Memory B cell (primary cell): ENCODE measurements around the gene CYP27A1.

Experiments used
- ATAC-seq: fragments of 150-1000 bp; cut with Tn5 transposase; 2 replicates; pipeline ENCODE4 v1.10.0; 2021; ENCODE audit warnings: low read depth, mild to moderate bottlenecking, moderate library complexity
- DNase-seq, 2 donors: peaks; one replicate each; pipeline ENCODE4 v3.0.0; 2022; ENCODE audit warnings: low spot score in 2 of 2
- H3K27ac Mint-ChIP-seq: one replicate; pipeline ENCODE4 v1.8.0; 2022; ENCODE audit warnings: mild to moderate bottlenecking, moderate library complexity, mixed read lengths
- H3K27me3 Mint-ChIP-seq: one replicate; pipeline ENCODE4 v1.8.0; 2022; ENCODE audit warnings: mixed read lengths
- H3K36me3 Mint-ChIP-seq: one replicate; pipeline ENCODE4 v1.8.0; 2022; ENCODE audit warnings: mild to moderate bottlenecking, mixed read lengths
- H3K4me1 Mint-ChIP-seq: one replicate; pipeline ENCODE4 v1.8.0; 2022; ENCODE audit warnings: mixed read lengths
- H3K4me3 Mint-ChIP-seq: one replicate; pipeline ENCODE4 v1.8.0; 2022; ENCODE audit warnings: mild to moderate bottlenecking, moderate library complexity, mixed read lengths
- H3K9me3 Mint-ChIP-seq: one replicate; pipeline ENCODE4 v1.8.0; 2022; ENCODE audit warnings: mixed read lengths

The CYP27A1 gene

DNA sequence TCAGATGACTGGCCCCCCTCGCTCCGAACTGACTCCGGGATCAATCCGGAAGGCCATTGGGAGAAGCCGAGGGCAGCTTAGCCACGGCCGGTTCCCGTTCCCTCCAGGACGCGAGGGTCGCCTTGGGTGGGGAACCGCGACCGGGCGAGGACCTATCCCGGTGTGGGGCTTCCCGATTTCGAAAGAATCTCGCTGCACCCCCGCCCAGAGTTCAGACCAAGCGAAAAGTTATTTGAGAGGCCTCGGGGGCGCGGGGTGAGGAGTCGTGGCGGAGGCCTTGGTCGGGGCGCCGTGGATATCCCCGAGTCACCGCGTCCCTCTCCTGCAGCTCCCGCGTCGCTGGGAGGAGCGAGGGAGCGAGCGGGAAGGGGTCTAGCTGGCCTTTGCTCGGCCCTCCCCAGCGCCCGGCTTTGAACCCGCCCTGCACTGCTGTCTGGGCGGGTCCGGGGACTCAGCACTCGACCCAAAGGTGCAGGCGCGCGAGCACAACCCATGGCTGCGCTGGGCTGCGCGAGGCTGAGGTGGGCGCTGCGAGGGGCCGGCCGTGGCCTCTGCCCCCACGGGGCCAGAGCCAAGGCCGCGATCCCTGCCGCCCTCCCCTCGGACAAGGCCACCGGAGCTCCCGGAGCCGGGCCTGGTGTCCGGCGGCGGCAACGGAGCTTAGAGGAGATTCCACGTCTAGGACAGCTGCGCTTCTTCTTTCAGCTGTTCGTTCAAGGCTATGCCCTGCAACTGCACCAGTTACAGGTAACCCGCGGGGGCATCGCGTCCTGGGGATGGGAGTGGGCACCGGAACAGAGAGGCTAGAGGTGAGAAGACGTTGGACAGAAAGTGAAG is at the start of gene CYP27A1:
CYP27A1 (plus strand) TSS at position 457 of the 837 bp plus-strand sequence; CDS start at position 493, 36 bp downstream.
- no peak for DNase-seq
- Mint-ChIP-seq H3K4me3 (no peak within 1 kb of the TSS), H3K9me3 (peaks cover 5% of the 10 kb centered on the region), H3K36me3 (peaks cover 7% of the 10 kb centered on the region), H3K4me1 (no peaks in the 10 kb centered on the region), H3K27me3 (peaks cover 19% of the 10 kb centered on the region), H3K27ac (no peak within 1 kb of the TSS)
- ATAC-seq = no peak

DNA sequence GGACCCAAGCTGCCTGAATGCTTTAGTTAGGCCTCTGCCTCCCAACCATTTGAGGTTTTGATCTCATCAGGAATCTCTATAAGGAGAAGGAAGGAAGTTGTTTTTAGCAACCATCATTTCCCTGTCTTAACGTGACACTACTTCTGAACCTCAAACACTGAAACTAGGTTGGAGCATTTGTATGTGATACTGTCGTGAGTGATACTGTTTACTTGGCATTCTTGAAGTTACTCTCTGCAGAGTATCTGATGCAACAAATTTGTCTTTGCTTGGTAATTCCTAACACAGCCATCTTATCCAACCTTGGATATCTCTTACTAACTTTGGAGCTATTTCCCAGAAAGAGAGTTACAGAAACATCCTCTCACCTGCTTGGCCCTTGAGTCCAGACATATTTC is 49.2 kb upstream of the CYP27A1 start:
- Mint-ChIP-seq H3K4me1 (peaks cover 16% of the 10 kb centered on the region), H3K27me3 (no peaks in the 10 kb centered on the region), H3K36me3 (peaks cover 20% of the 10 kb centered on the region), H3K4me3 (no peak overlapping the region), H3K27ac (no peak overlapping the region), H3K9me3 (peaks cover under 1% of the 10 kb centered on the region)
- DNase-seq = no peak
- ATAC-seq = no peak

DNA sequence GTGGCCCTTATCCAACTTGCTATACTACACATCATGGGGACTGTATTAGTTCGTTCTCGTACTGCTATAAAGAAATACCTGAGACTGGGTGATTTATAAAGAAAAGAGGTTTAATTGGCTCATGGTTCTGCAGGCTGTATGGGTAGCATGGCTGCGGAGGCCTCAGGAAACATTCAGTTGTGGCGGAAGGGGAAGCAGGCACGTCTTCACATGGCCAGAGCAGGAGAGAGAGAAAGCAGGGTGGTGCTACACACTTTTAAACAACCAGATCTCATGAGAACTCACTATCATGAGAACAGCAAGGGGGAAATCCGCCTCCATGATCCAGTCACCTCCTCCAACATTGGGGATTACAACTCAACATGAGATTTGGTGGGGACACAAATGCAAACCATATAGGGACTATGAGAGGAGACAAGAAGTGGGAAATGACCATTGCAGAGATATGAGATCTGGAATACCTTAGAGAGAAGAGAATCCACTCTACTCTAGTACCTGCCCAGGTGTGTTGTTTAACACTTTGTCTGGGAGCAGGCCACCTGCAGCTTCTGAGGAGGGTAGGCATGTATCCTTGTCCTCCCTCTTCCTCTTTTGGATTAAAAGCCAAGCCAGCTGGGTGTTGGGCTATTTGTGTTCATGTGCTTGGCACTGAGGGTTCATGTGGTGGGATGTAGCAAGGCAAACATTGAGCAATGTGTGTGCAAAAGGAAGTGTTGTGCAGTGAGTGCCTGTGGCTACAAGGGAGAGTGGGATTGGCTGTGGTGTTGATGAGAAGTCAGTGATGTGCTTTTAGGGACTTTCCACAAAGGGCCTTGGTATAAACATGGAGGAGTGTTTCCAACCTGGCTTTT is 48.6 kb upstream of the CYP27A1 start:
- peak; percentile 59 for ATAC-seq
- H3K4me1 Mint-ChIP-seq = peaks cover 16% of the 10 kb centered on the region
- no peak overlapping the region for H3K27ac Mint-ChIP-seq
- H3K36me3 Mint-ChIP-seq = peaks cover 25% of the 10 kb centered on the region
- H3K4me3 Mint-ChIP-seq = no peak overlapping the region
- no peaks in the 10 kb centered on the region for H3K27me3 Mint-ChIP-seq
- DNase-seq = no peak
- H3K9me3 Mint-ChIP-seq = no peaks in the 10 kb centered on the region

DNA sequence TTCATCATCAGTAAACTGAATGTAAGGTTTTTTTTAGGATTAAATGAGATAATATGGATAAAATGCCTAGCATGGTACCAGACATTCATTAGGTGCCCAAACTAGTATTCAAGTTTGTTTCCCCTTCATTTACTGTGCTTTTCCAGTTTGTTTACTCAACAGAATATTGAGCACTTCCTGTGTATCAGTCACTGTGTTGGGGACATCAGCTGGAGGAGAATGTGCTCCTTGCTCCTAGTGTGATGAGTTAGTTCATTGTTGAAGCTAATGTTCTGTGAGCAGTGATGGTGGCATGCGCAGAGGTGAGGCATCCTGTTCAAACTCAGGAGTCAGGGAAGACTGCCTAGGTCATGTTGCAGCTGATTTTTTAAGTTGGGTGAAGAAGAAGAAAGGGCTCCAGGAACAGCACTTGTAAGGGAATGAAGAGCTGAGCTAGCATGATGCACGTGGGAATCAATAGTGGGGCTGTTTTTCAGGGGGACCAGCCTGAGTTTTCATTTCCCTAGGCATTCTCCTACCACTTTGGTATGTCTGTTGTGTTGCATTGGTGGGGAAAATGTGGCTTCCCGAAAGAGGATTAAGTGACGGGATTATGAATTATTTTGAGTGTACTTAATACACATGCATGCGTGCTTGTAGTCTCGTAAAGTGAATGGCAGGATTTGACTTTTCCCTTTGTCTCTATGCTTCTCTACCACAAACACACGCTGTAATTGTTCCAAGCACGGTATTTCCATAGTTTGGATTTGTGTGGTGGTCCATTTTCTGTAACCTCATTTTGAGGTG is 47.6 kb upstream of the CYP27A1 start:
- Mint-ChIP-seq H3K4me3 (no peak overlapping the region), H3K4me1 (peaks cover 16% of the 10 kb centered on the region), H3K9me3 (no peaks in the 10 kb centered on the region), H3K27ac (no peak overlapping the region), H3K27me3 (no peaks in the 10 kb centered on the region), H3K36me3 (peaks cover 24% of the 10 kb centered on the region)
- DNase-seq (no peak), ATAC-seq (no peak)

DNA sequence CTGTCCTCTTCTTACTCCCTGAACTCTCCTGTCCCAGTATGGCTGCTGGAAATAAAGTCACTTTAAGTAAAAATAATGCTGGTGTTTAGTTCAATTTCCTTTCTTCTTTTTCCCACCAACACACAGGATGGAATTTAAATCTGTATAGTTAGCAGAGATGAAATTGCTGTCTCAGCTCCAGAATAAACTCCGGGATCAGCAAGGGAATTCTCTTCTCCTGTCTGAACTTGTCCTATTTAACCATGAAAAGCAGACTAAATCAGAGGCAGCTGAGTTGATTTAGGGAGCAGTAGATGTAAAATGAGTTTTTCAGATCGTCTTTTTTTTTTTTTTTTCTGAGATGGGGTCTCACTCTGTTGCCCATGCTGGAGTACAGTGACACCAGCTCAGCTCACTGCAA is 45.4 kb upstream of the CYP27A1 start:
- Mint-ChIP-seq H3K27ac (no peak overlapping the region), H3K36me3 (peaks cover 28% of the 10 kb centered on the region), H3K4me3 (no peak overlapping the region), H3K27me3 (no peaks in the 10 kb centered on the region), H3K4me1 (peaks cover 14% of the 10 kb centered on the region), H3K9me3 (no peaks in the 10 kb centered on the region)
- ATAC-seq (no peak), DNase-seq (no peak)

DNA sequence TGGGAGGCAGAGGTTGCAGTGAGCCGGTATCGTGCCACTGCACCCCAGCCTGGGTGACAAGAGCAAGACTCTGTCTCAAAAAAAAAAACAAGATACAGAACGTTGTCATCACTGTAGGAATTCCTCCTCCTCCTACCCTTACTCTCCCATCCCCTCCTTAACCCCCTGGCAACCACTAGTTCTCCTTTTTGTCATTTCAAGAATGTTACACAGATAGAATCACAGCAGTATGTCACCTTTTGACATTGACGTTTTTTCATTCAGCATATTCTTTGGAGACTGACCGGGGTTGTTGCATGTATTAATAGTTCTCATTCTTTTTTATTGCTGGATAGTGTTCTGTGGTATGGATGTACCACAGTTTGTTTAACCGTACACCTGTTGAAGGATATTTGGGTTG is 38.9 kb upstream of the CYP27A1 start:
- no peak overlapping the region for H3K27ac Mint-ChIP-seq
- H3K27me3 Mint-ChIP-seq = no peaks in the 10 kb centered on the region
- H3K4me3 Mint-ChIP-seq = no peak overlapping the region
- no peaks in the 10 kb centered on the region for H3K9me3 Mint-ChIP-seq
- no peak for DNase-seq
- peaks cover 2% of the 10 kb centered on the region for H3K4me1 Mint-ChIP-seq
- no peak for ATAC-seq
- H3K36me3 Mint-ChIP-seq = peaks cover 47% of the 10 kb centered on the region

DNA sequence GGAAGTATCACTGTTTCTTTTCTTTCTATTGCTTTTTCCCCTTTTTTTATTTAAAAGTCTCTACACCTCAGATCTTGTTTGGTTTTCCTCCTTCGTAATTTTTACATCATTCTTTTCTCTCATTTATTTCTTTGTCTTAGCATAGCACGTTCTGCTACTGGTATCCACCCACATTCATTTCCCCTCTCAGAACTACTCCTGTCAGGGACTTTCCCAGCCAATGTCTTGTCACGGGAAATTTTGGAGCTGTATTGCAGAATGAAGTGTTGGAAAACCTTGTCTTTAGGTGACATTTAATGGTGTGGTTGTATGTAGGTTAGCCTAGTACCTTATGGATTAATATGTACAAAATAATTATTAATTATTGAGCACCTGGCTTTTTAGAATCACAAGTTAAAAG is 37.3 kb upstream of the CYP27A1 start:
- no peak overlapping the region for H3K27ac Mint-ChIP-seq
- peaks cover 2% of the 10 kb centered on the region for H3K4me1 Mint-ChIP-seq
- ATAC-seq = no peak
- no peak for DNase-seq
- no peak overlapping the region for H3K4me3 Mint-ChIP-seq
- no peaks in the 10 kb centered on the region for H3K9me3 Mint-ChIP-seq
- H3K36me3 Mint-ChIP-seq = peaks cover 50% of the 10 kb centered on the region
- H3K27me3 Mint-ChIP-seq = no peaks in the 10 kb centered on the region

DNA sequence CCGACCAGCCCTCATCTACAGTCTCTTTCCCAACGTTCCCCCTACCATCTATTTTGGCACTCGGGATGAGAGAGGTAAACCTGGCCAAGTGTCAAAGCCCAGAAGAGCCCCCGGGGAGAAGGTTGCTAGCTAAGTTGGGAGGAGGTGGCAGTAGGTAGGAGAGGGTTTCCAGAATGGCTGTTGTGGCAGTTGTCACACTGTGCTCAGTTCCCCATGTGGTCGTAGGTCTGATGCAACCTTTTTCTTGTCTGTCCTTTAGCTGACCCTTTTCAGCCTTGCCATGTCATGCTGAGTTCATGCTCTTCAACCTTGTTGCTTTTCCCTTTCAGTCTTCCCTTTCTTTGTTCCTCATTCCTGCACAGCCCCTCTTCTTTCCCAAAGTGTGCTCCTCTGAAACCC is 36.8 kb upstream of the CYP27A1 start:
- Mint-ChIP-seq H3K27me3 (no peaks in the 10 kb centered on the region), H3K36me3 (peaks cover 47% of the 10 kb centered on the region), H3K4me3 (no peak overlapping the region), H3K4me1 (peaks cover 2% of the 10 kb centered on the region), H3K27ac (no peak overlapping the region), H3K9me3 (no peaks in the 10 kb centered on the region)
- DNase-seq (no peak), ATAC-seq (no peak)

DNA sequence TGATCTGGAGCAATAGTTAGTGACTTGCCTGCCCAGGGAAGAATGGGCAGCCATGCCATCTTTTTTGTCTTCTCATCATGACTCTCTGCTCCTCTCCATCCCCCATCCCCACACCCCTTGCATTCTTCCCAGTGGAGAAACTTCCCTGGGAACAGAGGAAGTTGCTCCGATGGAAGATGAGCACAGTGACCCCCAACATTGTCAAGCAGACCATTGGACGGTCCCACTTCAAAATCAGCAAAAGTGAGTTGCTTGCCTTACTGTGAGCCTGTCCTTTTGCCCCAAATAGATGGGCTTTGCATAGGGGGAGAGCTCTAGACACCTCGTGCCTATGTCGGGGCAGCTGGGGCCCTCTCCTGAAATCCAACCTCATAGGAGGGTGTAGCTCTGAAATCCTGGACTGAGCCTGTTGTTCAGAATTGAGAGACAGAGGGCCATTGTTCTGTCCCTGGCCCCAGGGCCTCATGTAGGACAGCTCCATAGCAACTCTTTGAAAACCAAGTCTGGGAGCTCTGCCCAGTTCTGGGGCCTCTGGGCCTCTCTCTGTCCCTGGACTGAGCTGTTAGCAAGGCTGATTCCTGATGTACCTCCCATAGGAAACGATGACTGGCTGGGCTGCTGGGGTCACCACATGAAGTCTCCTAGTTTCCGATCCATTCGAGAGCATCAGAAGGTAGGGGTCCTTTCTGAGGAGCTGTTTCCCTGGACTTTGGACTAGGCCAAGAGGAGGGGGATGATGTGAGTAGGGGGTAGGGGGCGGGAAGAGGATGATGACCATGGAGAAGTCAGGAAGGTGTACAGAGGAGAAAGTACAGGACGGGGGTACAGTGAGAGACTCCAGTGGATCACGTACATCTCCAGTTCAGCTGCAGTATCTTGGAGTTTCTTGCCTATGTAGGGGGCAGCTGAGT is 36.1 kb upstream of the CYP27A1 start:
- Mint-ChIP-seq H3K4me1 (peaks cover 2% of the 10 kb centered on the region), H3K36me3 (peaks cover 49% of the 10 kb centered on the region), H3K27me3 (no peaks in the 10 kb centered on the region), H3K4me3 (no peak overlapping the region), H3K9me3 (no peaks in the 10 kb centered on the region), H3K27ac (no peak overlapping the region)
- ATAC-seq (no peak), DNase-seq (no peak)

DNA sequence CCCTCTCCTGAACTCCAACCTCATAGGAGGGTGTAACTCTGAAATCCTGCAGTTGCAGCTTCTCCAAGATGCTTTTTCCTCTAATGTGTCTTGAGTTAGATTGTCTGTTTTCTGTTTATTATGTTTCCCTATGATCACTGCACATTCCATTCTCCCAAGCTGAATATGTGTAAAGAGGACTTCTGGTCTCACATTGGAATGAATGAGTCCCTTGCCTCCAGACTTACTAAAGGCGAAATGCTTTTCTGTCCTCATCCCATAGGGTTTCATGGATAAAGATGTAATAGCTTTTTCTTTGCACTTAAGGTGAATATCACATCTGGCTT is 35.5 kb upstream of the CYP27A1 start:
- DNase-seq (no peak), ATAC-seq (no peak)
- no peaks in the 10 kb centered on the region for H3K27me3 Mint-ChIP-seq
- no peak overlapping the region for H3K4me3 Mint-ChIP-seq
- H3K36me3 Mint-ChIP-seq = peaks cover 50% of the 10 kb centered on the region
- peaks cover 2% of the 10 kb centered on the region for H3K4me1 Mint-ChIP-seq
- no peaks in the 10 kb centered on the region for H3K9me3 Mint-ChIP-seq
- H3K27ac Mint-ChIP-seq = no peak overlapping the region

DNA sequence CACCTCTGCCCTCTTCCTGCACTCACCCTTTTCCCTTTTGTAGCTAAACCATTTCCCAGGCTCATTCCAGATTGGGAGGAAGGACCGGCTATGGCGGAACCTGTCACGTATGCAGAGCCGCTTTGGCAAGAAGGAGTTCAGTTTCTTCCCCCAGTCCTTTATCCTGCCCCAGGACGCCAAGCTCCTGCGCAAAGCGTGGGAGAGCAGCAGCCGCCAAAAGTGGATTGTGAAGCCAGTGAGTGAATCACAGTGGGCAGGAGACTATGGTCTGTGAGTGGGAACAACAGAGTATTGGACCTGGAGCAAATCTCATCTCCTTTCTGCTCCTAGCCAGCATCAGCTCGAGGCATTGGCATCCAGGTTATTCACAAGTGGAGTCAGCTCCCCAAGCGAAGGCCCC is 35.0 kb upstream of the CYP27A1 start:
- no peak overlapping the region for H3K4me3 Mint-ChIP-seq
- H3K36me3 Mint-ChIP-seq = peaks cover 52% of the 10 kb centered on the region
- H3K27me3 Mint-ChIP-seq = no peaks in the 10 kb centered on the region
- H3K4me1 Mint-ChIP-seq = peaks cover 2% of the 10 kb centered on the region
- H3K9me3 Mint-ChIP-seq = no peaks in the 10 kb centered on the region
- H3K27ac Mint-ChIP-seq = no peak overlapping the region
- DNase-seq (no peak), ATAC-seq (no peak)

DNA sequence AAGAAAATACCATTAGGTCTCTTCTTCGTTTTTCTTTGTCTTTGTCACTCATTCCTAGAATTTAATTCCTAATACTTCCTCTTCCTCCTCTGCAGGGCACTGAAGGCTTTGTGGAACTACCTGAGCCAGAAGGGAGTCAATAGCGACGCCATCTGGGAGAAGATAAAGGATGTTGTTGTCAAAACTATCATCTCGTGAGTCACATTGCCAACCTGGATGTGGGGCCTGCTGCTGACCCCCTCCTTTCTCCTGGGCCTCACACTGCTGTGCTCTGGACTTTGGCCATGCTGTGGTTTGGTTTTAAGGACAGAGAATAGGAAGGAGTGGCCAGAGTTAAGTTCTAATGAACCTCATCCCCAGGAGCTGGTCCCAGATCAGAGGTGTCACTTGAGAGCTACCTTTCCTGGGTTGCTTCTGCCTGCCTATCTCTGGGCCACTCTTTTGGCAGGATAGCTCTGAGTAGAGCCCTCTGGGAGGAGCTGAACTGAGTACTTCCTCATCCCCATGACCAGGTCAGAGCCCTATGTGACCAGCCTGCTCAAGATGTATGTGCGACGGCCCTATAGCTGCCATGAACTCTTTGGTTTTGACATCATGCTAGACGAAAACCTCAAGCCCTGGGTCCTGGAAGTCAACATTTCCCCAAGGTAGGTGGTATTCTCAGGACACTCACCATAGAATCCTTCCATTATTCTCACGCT is 33.1 kb upstream of the CYP27A1 start:
- H3K4me1 Mint-ChIP-seq = peaks cover 2% of the 10 kb centered on the region
- no peak for DNase-seq
- H3K27ac Mint-ChIP-seq = no peak overlapping the region
- no peak overlapping the region for H3K4me3 Mint-ChIP-seq
- ATAC-seq = no peak
- H3K36me3 Mint-ChIP-seq = peaks cover 66% of the 10 kb centered on the region
- H3K9me3 Mint-ChIP-seq = no peaks in the 10 kb centered on the region
- no peaks in the 10 kb centered on the region for H3K27me3 Mint-ChIP-seq

DNA sequence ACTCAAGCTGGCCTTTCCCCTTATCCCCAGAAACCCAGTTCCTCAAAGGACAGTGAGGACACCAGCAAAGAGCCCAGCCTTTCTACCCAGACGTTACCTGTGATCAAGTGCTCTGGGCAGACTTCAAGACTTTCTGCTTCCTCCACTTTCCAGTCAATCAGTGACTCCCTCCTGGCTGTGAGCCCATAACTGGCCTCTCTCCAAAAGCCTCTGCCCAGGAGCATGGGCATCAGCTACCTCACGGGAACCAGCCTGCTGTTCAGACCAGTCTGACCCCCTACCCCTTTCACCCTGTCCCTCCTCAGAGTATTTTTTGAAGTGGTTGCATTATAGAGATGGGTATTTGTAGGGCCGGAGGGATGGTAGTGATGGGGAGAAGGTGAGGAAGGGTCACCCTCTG is 27.7 kb upstream of the CYP27A1 start:
- Mint-ChIP-seq H3K4me1 (no peaks in the 10 kb centered on the region), H3K27ac (no peak overlapping the region), H3K36me3 (peaks cover 42% of the 10 kb centered on the region), H3K4me3 (no peak overlapping the region), H3K27me3 (no peaks in the 10 kb centered on the region), H3K9me3 (no peaks in the 10 kb centered on the region)
- DNase-seq (no peak), ATAC-seq (no peak)
